Mammary epithelial cell (primary cell): ENCODE data around the gene WSB1.

Experiments used
- EZH2 ChIP-seq: IDR thresholded peaks from 2 replicates; pipeline ENCODE4 v1.6.1; 2012; ENCODE audit warnings: low read length, inconsistent platforms, borderline replicate concordance
- TF ChIP-seq, protein P1 (sequence below), 2 donors: IDR thresholded peaks in 1 of 2; conservative IDR thresholded peaks in 1 of 2; 2 replicates each; pipeline ENCODE4 v1.5.1; 2011 to 2012; ENCODE audit warnings: inconsistent platforms in 2 of 2, low read length in 2 of 2, mild to moderate bottlenecking in 2 of 2, control low read depth in 1 of 2, low read depth in 1 of 2; ENCODE audit not compliant: insufficient read depth in 1 of 2; ENCODE audit errors: extremely low read depth in 1 of 2

DNA sequence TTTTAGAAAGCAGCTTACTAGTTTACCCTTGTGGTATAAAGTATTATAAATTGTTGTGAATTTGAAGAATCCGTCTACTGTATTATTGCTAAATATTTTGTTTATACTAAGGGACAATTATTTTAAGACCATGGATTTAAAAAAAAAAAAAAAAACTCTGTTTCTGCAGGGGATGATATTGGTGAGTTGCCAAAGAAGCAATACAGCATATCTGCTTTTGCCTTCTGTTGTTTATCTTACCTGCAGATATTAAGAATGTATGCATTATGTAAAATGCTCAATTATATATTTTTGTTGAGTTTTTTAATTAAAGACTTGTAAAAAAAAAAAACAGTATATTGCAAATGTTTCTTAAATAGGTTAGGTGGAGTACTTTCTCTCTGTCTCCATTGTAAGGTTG is 19.4 kb downstream of the WSB1 start:
- TF ChIP-seq, protein P1, sequence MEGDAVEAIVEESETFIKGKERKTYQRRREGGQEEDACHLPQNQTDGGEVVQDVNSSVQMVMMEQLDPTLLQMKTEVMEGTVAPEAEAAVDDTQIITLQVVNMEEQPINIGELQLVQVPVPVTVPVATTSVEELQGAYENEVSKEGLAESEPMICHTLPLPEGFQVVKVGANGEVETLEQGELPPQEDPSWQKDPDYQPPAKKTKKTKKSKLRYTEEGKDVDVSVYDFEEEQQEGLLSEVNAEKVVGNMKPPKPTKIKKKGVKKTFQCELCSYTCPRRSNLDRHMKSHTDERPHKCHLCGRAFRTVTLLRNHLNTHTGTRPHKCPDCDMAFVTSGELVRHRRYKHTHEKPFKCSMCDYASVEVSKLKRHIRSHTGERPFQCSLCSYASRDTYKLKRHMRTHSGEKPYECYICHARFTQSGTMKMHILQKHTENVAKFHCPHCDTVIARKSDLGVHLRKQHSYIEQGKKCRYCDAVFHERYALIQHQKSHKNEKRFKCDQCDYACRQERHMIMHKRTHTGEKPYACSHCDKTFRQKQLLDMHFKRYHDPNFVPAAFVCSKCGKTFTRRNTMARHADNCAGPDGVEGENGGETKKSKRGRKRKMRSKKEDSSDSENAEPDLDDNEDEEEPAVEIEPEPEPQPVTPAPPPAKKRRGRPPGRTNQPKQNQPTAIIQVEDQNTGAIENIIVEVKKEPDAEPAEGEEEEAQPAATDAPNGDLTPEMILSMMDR (conservative IDR thresholded peaks at IDR 0.05 in 1 of 2, IDR thresholded peaks at IDR 0.05 in 1 of 2; ENCODE audit: extremely low read depth in 1 of 2, insufficient read depth in 1 of 2, low read depth in 1 of 2, low read length in 2 of 2): no peak
- no peak for TF ChIP-seq EZH2
